PC-9 (cell line): ENCODE data around the gene ZNF317. TPM values are rescaled to one million over a fixed set of nuclear protein-coding genes. Genes with fewer than 3 reads are reported as not detected.

ENCODE experiments used
- BruUV-seq: library from RNA; stranded (reverse); fragments of 400-500 nt; replicated peaks from 2 replicates; lab custom pipeline; 2021; lab: Mats Ljungman, UMichigan
- CTCF ChIA-PET: fragments of 300-600 bp; sonication (Branson Sonifier 250); formaldehyde crosslinking; loops from one replicate; lab custom pipeline; 2022; ENCODE audit warnings: antibody characterized with exemption; lab: Charles Lee
- POLR2A ChIA-PET: fragments of 300-600 bp; sonication (Branson Sonifier 250); formaldehyde crosslinking; loops from one replicate; lab custom pipeline; 2022; ENCODE audit warnings: antibody characterized with exemption; ENCODE audit not compliant: unreplicated experiment; lab: Charles Lee
- DNase-seq, 2 experiments: peaks; one replicate each; pipeline versions ENCODE4 v3.0.0 to v3.0.0-alpha.2; 2015 to 2022; ENCODE audit warnings: mixed read lengths in 1 of 2
- H2AFZ ChIP-seq: fragments of 200-600 bp; sonication (generic); 2 replicates; pipeline ENCODE4 v1.8.1; 2017; ENCODE audit warnings: antibody characterized with exemption
- H3F3A ChIP-seq: fragments of 200-600 bp; sonication (generic); 2 replicates; pipeline ENCODE4 v1.8.1; 2017; ENCODE audit warnings: antibody characterized with exemption, mild to moderate bottlenecking, low read depth; ENCODE audit not compliant: insufficient read depth
- H3K27ac ChIP-seq: fragments of 200-600 bp; sonication (generic); 2 replicates; pipeline ENCODE4 v1.6.1; 2016; ENCODE audit warnings: mixed run types
- H3K27me3 ChIP-seq: fragments of 200-600 bp; sonication (generic); 2 replicates; pipeline ENCODE4 v1.6.1; 2016; ENCODE audit warnings: low read depth, mixed run types; ENCODE audit not compliant: insufficient read depth
- H3K36me3 ChIP-seq: fragments of 200-600 bp; sonication (generic); 2 replicates; pipeline ENCODE4 v1.6.1; 2016; ENCODE audit warnings: low read depth, mixed run types
- H3K4me1 ChIP-seq: fragments of 200-600 bp; sonication (generic); replicated peaks from 2 replicates; pipeline ENCODE4 v1.6.1; 2016; ENCODE audit warnings: mixed run types; ENCODE audit not compliant: insufficient read depth
- H3K4me2 ChIP-seq: fragments of 200-600 bp; sonication (generic); 2 replicates; pipeline ENCODE4 v1.6.1; 2017; ENCODE audit warnings: mixed run types
- H3K4me3 ChIP-seq: fragments of 200-600 bp; sonication (generic); 2 replicates; pipeline ENCODE4 v1.6.1; 2016; ENCODE audit warnings: mixed run types
- H3K79me2 ChIP-seq: fragments of 200-600 bp; sonication (generic); 2 replicates; pipeline ENCODE4 v1.6.1; 2017; ENCODE audit warnings: low read depth, mixed run types
- H3K9me2 ChIP-seq: fragments of 200-600 bp; sonication (generic); 2 replicates; pipeline ENCODE4 v1.8.1; 2017; ENCODE audit warnings: mild to moderate bottlenecking; ENCODE audit not compliant: insufficient read depth
- H3K9me3 ChIP-seq: fragments of 200-600 bp; sonication (generic); 2 replicates; pipeline ENCODE4 v1.8.1; 2016; ENCODE audit warnings: low read depth; ENCODE audit not compliant: insufficient read depth
- H4K20me1 ChIP-seq: fragments of 200-600 bp; sonication (generic); 2 replicates; pipeline ENCODE4 v1.8.1; 2017; ENCODE audit not compliant: insufficient read depth
- EZH2 ChIP-seq: fragments of 200-600 bp; sonication (generic); IDR thresholded peaks from 2 replicates; pipeline ENCODE4 v1.8.0; 2017; ENCODE audit warnings: antibody characterized with exemption, low read depth
- intact Hi-C: fragments of 100-400 bp; cut with micrococcal nuclease; formaldehyde crosslinking; loops from one replicate; pipeline ENCODE4 v1.10.0; 2022; ENCODE audit not compliant: unreplicated experiment
- total RNA-seq: library from RNA; stranded (reverse); gene quantifications from 2 replicates; pipeline ENCODE4 v1.2.3, GENCODE V29; 2021
- TF ChIP-seq, protein P1 (sequence below): fragments of 200-600 bp; sonication (generic); conservative IDR thresholded peaks from 2 replicates; pipeline ENCODE4 v1.6.1; 2017; ENCODE audit warnings: mixed run types, antibody characterized with exemption, mild to moderate bottlenecking, moderate library complexity

ZNF317 gene
- total RNA-seq, 1 experiment from 2014 or later = 28.2 TPM

DNA sequence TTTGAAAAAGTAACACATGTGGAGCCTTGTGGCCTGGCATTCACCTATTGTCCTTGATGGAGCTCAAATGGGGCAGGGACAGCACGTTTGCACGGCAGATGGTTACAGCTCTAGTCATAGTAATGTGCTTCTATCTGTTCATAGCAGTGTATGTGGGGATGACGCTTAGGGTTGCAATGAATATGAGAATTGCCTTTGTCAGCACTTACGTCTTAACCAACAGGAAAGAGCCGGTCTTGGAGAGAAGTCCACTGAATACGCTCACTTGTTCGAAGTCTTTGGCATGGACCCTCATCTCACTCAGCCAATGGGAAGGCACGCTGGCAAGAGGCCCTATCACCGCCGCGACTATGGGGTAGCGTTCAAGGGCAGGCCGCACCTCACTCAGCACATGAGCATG, 19.7 kb downstream of the ZNF317 start:
- DNase-seq = no peak
- H3K4me1 ChIP-seq = no peaks in the 10 kb centered on the region
- no peaks in the 10 kb centered on the region for H3K9me2 ChIP-seq
- TF ChIP-seq, protein P1, sequence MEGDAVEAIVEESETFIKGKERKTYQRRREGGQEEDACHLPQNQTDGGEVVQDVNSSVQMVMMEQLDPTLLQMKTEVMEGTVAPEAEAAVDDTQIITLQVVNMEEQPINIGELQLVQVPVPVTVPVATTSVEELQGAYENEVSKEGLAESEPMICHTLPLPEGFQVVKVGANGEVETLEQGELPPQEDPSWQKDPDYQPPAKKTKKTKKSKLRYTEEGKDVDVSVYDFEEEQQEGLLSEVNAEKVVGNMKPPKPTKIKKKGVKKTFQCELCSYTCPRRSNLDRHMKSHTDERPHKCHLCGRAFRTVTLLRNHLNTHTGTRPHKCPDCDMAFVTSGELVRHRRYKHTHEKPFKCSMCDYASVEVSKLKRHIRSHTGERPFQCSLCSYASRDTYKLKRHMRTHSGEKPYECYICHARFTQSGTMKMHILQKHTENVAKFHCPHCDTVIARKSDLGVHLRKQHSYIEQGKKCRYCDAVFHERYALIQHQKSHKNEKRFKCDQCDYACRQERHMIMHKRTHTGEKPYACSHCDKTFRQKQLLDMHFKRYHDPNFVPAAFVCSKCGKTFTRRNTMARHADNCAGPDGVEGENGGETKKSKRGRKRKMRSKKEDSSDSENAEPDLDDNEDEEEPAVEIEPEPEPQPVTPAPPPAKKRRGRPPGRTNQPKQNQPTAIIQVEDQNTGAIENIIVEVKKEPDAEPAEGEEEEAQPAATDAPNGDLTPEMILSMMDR = no peak
- TF ChIP-seq EZH2 = no peak
- no peak overlapping the region for H2AFZ ChIP-seq
- POLR2A ChIA-PET = no interaction called here
- intact Hi-C loops = no loop called here
- no peaks in the 10 kb centered on the region for H3K27me3 ChIP-seq
- no peak overlapping the region for H3K4me2 ChIP-seq
- no TSS peak for BruUV-seq
- H3K9me3 ChIP-seq = peaks cover 69% of the 10 kb centered on the region
- no peak overlapping the region; the same call in 1 of the 2 replicates for H3K4me3 ChIP-seq
- H4K20me1 ChIP-seq = no peaks in the 10 kb centered on the region
- CTCF ChIA-PET = no interaction called here
- peaks cover 17% of the 10 kb centered on the region; the same call in 1 of the 2 replicates for H3F3A ChIP-seq
- H3K27ac ChIP-seq = no peak overlapping the region
- peaks cover 85% of the 10 kb centered on the region for H3K36me3 ChIP-seq
- H3K79me2 ChIP-seq = peaks cover 14% of the 10 kb centered on the region

DNA sequence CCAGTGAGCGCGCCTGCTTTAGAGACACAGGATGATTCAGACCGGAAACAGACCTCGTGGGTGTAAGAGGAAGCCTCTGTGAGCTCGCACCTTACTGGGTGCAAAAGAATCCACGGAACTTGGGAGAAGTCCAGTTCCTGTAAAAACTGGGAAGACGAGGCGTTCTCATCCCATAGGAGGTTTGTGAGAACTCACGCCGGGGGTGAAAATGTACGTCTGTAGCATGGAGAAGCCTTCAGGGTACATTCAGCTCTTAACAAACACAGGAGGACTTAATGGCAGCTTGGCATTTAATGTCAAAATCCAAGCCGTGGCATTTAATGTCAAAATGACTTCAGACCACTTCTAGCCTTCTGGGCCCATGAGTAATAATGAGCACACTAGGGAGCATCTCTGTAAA, 21.2 kb downstream of the ZNF317 start:
- H3K9me2 ChIP-seq = no peaks in the 10 kb centered on the region
- peaks cover 70% of the 10 kb centered on the region for H3K36me3 ChIP-seq
- no peak overlapping the region for H3K27ac ChIP-seq
- H3K79me2 ChIP-seq = no peaks in the 10 kb centered on the region
- ChIA-PET POLR2A (no interaction called here), CTCF (no interaction called here)
- H4K20me1 ChIP-seq = no peaks in the 10 kb centered on the region
- H3K4me1 ChIP-seq = no peaks in the 10 kb centered on the region
- H3K27me3 ChIP-seq = no peaks in the 10 kb centered on the region
- H3K4me2 ChIP-seq = no peak overlapping the region
- intact Hi-C loops = no loop called here
- H3F3A ChIP-seq = peaks cover 17% of the 10 kb centered on the region; the same call in 1 of the 2 replicates
- no peak overlapping the region for H2AFZ ChIP-seq
- H3K9me3 ChIP-seq = peaks cover 66% of the 10 kb centered on the region
- H3K4me3 ChIP-seq = no peak overlapping the region
- BruUV-seq = TSS peak; percentile 10
- DNase-seq = no peak
- no peak for TF ChIP-seq EZH2
- TF ChIP-seq, protein P1 = no peak

DNA sequence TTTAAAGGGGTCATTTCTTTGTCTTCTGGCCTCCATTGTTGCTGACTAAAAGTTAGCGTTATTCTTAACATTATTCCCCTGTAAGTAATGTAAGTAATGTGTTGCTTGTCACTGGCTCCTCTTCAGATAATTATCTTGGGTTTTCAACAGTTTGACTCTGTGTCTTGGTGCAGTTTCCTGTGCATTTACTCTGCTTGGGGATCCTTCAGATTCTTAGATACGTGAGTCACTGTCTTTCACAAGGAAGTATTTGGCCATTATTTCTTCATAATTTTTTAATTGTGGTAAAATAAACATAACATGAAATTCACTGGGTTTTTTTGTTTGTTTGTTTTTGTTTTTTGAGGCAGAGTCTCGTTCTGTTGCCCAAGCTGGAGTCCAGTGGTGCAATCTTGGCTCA, 25.1 kb downstream of the ZNF317 start:
- Histone ChIP-seq H3F3A (peaks cover 11% of the 10 kb centered on the region; the same call in 1 of the 2 replicates), H3K4me3 (no peak overlapping the region), H3K79me2 (no peaks in the 10 kb centered on the region), H4K20me1 (no peaks in the 10 kb centered on the region), H2AFZ (no peak overlapping the region), H3K9me2 (no peaks in the 10 kb centered on the region), H3K9me3 (peaks cover 33% of the 10 kb centered on the region), H3K27ac (no peak overlapping the region), H3K27me3 (no peaks in the 10 kb centered on the region), H3K4me2 (no peak overlapping the region), H3K36me3 (peaks cover 33% of the 10 kb centered on the region), H3K4me1 (no peaks in the 10 kb centered on the region)
- TF ChIP-seq, protein P1 = no peak
- no peak for TF ChIP-seq EZH2
- no TSS peak for BruUV-seq
- intact Hi-C loops = no loop called here
- POLR2A ChIA-PET = no interaction called here
- CTCF ChIA-PET = no interaction called here
- DNase-seq = peak in 1 of 2 experiments; percentile 44
